ENCODE measurements around the gene TNFRSF6B.

DNA sequence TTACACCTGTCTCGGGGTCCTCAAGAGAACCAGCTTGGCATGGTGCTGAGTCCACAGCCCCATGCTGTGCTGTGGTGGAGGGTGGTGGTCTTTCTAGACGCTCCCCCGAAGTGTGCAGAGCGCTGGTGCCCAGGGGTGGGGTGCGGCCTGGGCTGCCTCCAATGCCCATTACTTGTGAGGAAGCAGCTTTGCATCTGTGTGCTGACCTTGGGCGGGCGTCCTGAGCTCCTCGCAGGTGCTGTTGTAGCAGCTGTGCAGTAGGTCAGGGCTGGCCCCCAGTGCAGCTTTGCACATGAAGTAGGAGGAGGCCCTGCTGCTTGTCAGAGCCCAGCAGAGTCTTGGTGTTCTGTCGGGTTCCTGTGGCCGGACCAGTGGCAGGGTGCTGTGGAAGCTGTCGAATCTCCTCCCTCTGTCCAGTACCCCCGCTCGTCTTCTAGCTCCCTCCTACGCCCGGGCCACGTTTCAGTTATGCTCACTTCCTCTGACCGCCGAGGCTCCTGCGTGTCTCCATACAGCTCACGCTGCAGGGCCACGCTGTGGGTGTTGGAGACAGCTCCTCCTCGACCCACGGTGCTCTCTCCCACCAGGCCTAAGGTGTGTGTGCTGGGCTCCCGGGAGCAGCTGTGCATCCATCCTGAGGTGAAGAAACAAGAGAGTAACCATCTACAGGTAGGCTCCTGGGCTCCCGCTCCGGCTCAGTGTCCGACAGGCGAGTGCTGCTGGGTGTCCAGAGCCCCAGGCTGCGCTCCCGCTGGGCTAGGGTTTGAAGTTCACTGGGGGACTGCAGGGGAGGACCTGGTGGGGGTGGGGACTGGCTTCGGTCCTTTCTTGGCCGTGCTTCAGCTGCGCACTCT lies 34.3 kb upstream of the TNFRSF6B start:
- no peak for TF ChIP-seq CTCF (IDR thresholded peaks at IDR 0.05)
- TF ChIP-seq POLR2A (IDR thresholded peaks at IDR 0.05) = no peak
